GM18520 (cell line): Measurements from ENCODE around the gene AUP1.

Experiments used
- ATAC-seq: cut with Tn5 transposase; IDR thresholded peaks from one replicate; pipeline ENCODE4 v1.9.1; 2021; ENCODE audit not compliant: unreplicated experiment

The AUP1 gene

DNA sequence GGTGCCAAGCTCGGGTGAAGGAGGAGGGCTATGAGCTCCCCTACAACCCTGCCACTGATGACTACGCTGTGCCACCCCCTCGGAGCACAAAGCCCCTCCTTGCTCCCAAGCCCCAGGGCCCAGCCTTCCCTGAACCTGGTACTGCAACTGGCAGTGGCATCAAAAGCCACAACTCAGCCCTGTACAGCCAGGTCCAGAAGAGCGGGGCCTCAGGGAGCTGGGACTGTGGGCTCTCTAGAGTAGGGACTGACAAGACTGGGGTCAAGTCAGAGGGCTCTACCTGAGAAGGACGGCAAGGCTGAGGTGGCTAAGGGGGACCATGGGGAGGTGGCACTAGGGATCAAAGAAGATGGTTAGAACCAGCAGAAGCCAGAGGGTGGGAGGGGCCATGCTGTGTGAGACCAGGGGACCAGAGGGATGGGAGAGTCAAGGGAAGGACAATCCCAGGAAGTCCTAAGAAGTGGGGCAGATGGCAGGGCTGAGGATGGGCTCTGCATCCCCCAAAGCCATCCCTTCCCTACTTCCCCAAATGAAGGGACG lies 27.4 kb upstream of the AUP1 start:
- no peak for ATAC-seq

DNA sequence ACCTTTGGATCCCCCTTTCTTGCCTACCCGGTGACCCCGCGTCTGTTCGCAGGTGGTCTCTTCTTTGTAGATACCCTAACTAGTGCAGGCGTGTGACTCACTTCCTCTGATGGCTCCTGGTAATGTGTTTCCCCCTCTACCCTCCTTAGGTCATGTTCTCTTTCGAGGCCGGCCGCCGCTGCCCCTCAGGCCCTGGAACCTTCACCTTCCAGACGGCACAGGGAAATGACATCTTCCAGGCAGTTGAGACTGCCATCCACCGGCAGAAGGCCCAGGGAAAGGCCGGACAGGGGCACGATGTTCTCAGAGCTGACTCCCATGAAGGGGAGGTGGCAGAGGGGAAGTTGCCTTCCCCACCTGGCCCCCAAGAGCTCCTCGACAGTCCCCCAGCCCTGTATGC lies 26.7 kb upstream of the AUP1 start:
- ATAC-seq, result no peak

DNA sequence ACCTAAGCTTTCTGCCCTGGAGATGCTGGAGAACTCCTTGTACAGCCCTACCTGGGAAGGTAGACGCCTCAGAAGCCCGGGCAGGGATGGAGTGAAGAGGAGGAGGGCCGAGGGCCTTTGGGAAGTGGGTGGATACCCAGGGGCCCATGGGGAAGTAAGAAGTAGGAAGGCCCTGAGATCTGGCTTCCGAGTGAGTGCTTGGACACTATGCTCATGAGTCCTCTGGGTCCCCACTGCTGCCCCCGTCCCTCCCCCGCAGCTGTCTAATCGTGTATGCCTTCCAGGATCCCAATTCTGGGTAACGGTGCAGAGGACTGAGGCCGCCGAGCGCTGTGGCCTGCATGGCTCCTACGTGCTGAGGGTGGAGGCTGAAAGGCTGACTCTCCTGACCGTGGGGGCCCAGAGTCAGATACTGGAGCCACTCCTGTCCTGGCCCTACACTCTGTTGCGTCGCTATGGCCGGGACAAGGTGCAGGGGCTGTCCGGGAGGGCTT lies 26.2 kb upstream of the AUP1 start:
- no peak for ATAC-seq

DNA sequence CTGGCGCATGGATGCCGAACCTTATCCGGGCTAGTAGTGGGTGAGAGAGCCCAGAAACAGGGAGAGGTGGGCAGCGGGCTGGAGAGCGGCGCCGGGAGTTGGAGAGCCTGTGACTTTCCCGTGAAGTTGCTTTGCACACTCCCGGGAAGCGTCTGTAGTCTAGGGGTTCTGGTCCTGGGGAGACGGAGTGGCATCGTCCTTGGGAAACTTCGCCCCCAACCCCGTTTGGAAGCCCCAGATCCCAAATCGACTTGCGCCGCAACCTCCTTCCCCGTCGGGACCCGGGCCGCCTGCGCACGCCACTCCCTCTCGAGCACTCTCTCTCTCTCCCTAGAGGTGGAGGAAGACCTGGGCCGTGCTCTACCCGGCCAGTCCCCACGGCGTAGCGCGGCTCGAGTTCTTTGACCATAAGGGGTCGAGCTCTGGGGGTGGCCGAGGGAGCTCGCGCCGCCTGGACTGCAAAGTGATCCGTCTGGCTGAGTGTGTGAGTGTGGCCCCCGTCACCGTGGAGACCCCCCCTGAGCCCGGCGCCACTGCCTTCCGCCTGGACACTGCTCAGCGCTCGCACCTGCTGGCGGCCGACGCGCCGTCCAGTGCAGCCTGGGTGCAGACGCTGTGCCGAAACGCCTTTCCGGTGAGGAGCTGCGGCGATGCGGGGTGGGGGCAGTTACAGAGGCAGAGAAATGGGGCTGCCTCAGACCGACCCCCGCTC lies 25.5 kb upstream of the AUP1 start:
- no peak for ATAC-seq

DNA sequence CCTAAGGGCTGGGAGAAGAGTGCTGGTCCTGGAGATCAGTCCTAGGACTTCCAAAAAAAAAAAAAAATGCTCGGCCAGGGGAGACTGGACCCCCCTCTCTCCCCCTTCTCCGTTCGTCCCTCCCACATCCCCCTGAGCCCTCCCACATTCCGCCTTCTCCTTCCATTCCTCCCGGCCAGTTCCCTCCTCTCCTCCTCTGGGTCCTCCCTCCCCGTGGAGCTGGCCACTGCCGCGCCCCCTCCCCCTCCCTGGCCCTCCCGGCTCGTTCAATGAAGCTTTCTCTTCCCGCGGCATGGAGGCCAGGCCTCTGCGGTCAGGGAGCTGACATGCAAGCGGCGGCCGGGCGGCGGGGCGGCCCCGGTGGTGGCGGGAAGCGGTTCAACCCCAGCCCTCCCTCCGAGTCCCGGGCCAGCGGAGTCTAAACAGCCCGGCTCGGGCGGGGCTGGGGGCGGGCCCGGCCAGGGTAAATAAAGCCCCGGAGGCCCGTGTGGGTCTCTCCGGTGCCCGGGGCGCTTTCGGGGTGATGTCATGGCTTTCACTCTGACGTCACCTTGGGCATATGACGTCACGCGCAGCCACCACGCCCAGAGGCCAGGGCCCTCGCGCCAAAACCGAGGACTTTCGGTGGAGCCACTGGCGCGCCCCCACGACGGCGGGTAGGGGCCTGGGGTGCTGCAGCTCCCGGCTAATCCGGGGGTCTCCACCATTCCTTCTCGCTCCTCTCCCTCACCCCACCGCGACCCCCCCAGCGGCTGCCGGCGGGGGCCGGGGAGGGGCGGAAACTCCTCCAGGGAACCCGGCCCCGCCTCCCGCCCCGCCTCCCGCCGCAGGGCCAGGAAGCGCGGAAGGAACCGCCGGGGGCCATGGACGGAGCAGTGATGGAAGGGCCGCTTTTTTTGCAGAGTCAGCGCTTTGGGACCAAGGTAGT lies 24.6 kb upstream of the AUP1 start, which contains the start of the genes DOK1 and LOXL3:
Gene DOK1, plus strand, starts transcription at position 829 of the 928 bp plus-strand sequence. Its CDS starts 35 bp downstream, at position 864.
Gene LOXL3, minus strand, starts transcription at position 51 of the 928 bp plus-strand sequence. CDS start 1,308 bp downstream, outside the sequence.
- ATAC-seq, result peak; percentile 36

DNA sequence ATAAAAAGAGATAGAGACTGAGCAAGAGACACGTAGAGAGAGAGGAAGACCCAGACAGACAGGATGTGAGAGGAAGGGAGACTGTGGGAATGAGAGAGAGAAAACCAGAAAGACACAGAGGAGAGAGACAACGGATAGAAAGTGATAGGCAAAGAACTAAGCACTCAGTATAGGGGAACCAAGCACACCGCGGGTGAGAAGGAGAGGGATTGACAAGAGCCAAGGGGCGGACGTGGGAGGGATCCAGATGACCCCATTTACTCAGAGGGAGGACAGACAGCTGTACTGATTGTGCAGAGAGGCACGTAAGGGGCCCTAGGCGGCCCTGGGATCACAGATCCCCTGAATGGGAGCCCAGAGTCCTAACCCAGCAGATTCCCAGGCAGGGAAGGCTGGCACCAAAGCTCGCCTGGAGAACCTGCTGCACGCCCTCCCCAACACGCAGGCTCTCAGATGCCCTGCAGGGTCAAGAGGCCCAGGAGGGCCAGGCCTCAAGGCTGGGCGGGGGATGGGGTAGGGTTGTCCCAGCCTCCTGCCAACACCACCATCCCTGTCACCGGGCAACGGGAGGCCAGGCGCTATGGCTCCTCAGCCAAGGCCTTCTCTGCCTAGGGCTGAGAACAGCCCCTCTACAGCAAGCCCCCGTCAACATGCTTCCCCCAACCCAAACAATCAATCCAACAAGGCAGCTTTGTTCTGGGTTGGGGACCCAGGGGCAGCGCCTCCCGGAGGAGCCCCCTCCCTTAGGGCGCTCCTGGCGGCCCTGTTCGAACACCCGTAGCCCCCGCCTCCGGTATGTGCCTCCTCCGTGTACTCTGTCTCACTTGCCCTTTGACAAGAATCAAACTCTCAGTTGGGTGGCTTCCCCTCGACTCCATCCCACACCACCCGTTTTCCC lies 23.7 kb upstream of the AUP1 start:
- no peak for ATAC-seq

DNA sequence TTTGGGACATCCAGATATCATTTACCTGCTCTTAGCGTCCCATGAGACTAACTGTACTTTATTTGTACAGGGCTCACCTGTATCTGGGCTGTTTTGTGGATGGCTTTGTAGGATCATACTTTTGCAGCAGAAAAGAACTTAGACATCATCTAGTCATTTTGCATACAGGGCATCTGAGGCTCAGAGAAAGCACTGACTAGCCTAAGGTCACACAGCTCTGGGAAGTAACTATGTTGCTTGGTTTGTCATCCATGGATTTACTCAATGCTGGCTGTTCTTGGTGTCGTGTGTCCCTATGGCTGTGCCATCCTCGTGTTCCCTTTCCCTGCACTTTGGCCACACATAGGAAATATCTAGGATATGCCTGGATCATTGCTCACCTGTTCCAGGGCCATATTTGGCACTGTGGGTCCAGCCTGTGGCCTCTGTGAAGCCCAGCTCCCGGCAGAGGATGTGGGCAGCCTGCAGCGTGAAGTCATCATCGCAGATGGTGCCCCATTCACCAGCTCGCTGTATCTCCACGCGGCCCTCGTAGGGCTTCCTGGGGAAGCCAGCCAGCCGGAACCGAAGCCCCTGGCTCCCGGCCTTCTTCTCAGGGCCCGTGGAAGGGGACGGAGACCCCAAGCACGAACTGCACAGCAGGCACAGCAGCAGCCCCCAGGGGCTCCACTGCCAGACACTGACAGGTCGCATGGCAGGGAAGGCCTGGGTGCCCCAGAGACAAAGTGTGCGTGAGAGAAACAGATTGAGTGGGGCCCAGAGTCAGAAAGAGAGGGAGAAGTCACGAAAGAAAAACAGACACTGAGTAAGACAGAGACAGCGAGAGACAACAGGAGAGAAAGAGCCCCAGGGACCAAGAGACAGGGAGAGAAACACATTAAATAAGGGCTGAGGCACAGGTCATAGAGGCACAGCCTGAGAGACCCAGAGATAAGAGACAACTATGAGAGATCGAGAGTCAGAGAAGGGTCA lies 22.7 kb upstream of the AUP1 start:
- ATAC-seq, result no peak

DNA sequence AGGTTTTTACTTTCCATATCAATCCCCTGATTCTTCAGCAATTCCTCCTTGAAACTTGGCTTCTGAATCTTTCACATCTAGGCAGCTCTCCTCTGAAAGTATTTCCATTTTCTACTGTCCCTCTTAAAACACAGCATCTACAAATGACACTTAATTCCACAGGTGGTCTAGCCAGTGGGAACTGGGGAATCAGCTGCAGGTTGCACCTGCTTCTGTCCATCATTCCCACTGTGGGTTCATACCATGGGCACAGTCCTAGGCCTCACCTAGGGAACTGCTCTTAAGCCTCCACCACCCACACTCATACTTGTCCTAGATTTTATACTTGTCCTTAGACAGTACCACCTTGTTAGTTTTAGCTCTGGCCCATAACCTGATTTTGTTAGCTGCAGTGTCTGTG lies 22.0 kb upstream of the AUP1 start:
- no peak for ATAC-seq

DNA sequence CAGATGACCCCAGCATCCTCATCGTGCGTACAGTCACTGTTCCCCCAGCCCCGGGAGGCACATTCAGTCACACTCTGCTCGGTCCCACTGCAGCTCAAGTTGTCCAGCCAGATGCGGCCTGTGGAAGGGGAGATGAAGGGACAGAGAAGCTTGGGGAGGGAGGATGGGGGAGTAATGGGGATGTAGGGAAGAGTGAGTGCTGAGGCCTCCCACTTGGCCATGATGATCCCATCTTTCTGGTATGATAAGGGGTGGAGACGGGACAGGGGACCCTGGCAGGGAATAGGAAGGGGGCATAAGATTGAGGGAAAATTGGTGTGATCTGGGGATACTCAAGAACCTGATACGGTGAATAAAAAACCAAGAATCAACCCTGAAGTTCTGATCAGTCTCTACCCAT lies 20.7 kb upstream of the AUP1 start:
- no peak for ATAC-seq

DNA sequence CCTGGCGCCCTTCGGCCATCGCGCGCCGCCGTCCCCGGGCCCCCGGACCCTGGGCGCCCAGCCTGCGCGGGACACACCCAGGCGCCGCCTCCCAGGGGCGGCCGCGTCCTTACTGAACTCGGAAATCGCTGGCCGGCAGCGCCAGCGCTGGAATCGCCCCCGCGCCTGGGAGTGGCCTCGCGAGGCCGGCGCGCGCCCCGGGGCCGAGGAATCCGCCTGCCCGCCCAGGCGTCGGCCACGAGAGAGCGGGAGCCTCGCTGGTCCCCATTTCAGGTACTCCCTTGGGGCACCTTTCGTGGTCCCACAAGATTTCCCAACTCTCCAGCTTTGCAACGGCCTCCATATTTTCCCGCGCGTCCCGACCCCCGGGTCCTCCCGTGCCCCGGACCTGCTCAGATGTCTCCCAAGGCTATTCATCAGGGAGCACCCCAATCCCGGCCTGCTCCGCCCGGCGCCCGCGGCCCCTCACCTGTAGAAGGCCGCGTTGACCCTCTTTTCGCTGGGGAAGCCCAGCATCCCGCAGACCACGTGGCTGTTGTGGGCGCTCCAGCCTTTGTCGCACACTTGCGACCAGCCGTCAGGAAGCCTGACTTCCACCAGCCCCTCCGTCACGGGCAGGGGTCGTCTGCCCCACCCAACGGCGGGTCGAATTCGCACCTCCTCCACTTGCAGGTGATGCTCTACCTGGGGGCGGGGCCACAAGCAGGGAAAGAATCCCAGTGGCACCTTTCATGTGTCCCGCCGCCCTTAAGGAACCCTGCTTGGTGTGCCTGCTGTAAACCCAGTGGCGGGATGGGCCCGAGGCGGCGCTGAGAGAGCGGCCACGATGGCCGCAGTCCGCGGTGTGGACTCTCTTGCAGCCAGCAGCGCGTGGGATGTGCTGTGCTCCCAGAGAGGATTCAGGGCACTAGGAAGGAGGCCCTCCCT lies 19.7 kb upstream of the AUP1 start:
- no peak for ATAC-seq

DNA sequence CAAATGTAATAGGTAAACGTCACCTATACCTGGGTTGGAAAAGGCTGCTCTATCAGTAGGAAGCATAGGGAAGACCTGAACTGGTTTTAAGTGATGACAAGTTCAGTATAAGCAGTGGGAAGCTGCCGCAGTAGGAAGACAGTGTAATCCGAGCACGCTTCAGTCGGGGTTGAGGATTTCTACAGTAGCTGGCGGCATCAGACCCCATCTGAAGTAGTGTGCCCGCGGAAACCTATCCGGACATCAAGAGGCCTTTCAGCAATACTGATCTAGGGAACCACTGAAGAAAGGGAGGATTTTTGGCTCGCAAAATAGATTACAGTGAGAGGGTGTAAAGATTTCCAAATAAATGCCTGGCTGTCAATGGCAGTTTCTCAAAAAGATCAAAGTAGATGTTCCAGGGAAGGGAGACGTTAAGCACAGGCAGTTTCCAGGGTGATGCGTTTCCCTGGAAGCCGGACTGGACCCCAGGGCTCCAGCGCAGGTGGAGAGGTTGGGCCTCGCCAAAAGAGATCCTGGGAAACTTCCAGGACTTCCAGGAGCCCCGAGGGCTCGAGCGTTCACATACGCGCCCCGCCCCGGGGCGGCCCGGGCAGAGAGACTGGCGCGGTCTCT lies 18.9 kb upstream of the AUP1 start:
- ATAC-seq, result no peak

DNA sequence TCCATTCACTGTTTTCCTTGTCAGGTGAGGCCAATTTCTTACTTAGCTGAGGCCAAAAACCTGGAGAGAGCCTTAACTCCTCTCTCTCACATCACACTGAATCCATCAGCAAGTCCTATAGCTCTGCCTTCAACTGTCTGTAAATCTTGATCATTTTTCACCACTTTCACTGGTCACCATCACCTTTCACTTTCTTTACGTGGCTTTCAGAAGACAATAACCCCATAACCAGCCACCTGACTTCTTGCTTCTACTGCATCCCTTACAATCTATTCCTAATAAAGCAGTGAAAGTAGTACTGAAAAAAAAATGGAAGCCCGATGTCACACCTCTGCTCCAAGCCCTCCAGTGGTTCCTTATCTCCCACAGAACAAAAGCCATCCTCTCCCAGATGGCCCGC lies 16.5 kb upstream of the AUP1 start:
- no peak for ATAC-seq

DNA sequence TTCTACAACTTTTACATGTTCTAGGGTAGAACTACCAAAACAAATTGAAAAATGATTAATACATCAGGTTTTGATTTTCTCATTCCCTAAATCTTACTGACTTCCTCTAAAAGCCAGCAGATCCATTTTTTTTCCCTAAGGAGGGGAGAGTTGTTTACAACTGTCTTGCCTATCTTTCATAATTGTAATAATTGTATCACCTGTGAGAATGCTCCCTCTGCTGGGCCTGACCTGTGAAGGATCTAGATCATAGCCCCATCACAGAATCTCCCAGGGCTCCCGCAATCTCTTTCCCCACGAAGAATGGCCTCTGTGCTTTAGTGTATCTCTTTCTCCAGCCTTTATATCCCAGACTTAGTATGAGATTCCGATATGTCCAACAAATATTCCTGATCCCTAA lies 15.1 kb upstream of the AUP1 start:
- ATAC-seq, result no peak

DNA sequence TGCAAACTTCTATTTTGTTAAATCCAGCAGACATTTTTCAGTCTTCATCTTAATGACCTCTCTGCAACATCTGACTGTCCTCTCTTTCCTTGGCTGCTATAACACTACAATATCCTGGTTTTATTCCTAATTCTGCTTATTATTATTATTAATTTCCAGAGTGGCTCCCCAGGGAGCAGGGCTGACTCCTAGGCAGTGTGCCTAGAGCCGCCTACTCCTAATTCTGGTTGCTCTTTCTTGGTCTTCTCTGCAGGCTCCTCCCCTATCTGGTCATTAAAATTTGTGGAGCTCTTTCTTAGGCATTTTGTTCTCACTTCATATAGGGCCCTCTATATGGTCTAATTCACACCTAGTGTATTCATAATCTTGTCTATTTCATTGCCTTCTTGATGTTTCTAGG lies 13.5 kb upstream of the AUP1 start:
- no peak for ATAC-seq

DNA sequence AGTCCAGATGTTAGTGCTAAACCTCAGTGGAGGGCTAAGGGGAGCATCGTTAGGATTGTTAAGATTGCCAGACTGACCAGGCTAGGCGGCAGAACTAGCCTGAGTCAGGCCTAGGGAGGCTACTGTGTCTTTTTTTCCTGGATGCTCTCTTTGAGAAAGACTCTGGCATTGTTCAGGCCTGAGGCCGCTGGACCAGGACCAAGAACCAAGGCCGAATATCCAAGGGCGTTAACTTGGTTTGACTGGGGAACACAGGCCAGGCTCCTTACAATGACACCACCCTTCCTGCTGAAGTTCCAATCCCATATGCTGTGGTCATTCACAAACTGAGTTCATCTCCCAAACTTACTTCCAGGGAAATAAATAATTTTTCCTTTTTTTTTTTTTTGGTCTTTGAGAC lies 10.8 kb upstream of the AUP1 start:
- ATAC-seq, result no peak

DNA sequence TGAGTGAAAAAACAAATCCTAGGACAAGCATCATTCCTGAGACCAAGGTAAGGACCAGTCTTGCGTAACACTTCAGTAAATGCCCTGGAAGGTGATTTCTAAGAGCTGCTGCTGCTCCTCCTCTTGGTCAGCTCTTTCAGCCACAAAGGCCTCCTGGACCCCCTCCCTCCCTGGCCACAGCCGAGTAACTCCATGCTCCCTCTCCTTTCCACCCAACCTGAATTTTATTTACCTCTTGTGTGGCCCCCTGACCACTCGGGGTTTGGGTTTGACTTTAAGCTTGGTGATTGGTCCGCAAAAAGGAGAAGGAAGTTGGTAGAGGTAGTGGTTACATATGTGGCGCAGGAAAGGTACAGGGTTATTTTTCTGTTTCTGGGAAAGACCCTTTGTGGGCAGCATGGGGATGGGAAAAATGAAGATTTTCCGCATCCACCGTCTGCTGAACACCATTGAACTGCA lies 9.4 kb upstream of the AUP1 start:
- no peak for ATAC-seq

DNA sequence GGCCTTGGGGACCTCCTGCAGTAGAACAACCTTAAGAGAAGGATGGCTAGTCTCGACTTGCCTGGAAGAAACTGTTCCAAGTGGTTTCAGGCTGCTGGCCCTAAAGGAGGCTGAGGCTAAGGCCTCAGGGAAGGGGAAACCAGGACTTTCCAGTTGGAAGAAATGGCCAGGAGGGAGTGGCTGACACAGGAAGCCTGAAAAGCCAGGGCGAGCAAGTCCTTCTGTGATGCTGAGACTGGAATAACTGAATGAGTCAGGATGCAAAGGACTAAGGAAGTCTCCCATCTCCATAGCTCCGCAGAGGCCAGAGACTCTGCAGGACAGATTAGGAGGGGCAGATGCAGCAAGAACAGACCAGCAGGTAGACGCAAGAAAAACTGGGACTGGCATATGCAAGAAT lies 7.6 kb upstream of the AUP1 start:
- ATAC-seq, result no peak
